ENCODE measurements around the gene TBCA. TPM values are rescaled to one million over a fixed set of nuclear protein-coding genes. Genes with fewer than 3 reads are reported as not detected.
A peak's percentile ranks its signal among the peaks of the same experiment; 100 is the strongest.

The TBCA gene
- total and polyA plus RNA-seq, 2 of the 13 experiments (the other 11 are each of a cell fraction or from before 2014, with no cell fraction given), result 93.8 to 309 TPM

- TF ChIP-seq ZNF143 (CRISPR knock-in tag; IDR thresholded peaks at IDR 0.05) (no peak), FOXC1 (CRISPR knock-in tag; IDR thresholded peaks at IDR 0.05; ENCODE audit: borderline replicate concordance) (peak; percentile 64; the same call in 1 of the 2 replicates), KDM1A (CRISPR knock-in tag; IDR thresholded peaks at IDR 0.05) (no peak), ZNF75D (CRISPR knock-in tag; IDR thresholded peaks at IDR 0.05; ENCODE audit: borderline replicate concordance) (no peak), HHEX (CRISPR knock-in tag; IDR thresholded peaks at IDR 0.05) (no peak), ZFP62 (CRISPR knock-in tag; IDR thresholded peaks at IDR 0.05) (no peak), ATRX (CRISPR knock-in tag; IDR thresholded peaks at IDR 0.05; ENCODE audit: borderline replicate concordance) (no peak), HDAC2 (CRISPR knock-in tag; IDR thresholded peaks at IDR 0.05) (no peak), ZNF274 (CRISPR knock-in tag; IDR thresholded peaks at IDR 0.05) (peak; percentile 72), ISL2 (CRISPR knock-in tag; IDR thresholded peaks at IDR 0.05) (no peak), ZNF10 (CRISPR knock-in tag; IDR thresholded peaks at IDR 0.05; ENCODE audit: borderline replicate concordance, low read depth) (no peak), ZNF343 (CRISPR knock-in tag; IDR thresholded peaks at IDR 0.05) (peak; percentile 90), TCF7L2 (IDR thresholded peaks at IDR 0.05; ENCODE audit: low read depth, low read length) (no peak), MED1 (CRISPR knock-in tag; IDR thresholded peaks at IDR 0.05) (peak; percentile 48), ZNF136 (CRISPR knock-in tag; IDR thresholded peaks at IDR 0.05; ENCODE audit: low read depth) (no peak), GRHL1 (CRISPR knock-in tag; conservative IDR thresholded peaks at IDR 0.05) (no peak), ZNF652 (CRISPR knock-in tag; IDR thresholded peaks at IDR 0.05; ENCODE audit: borderline replicate concordance, low read depth) (no peak), CBX2 (IDR thresholded peaks at IDR 0.05; ENCODE audit: low read depth, low read length) (no peak), CBX2 (CRISPR knock-in tag; IDR thresholded peaks at IDR 0.05; ENCODE audit: low read depth) (no peak), ZNF296 (CRISPR knock-in tag; conservative IDR thresholded peaks at IDR 0.05) (peak; percentile 64; the same call in 1 of the 2 replicates), CBFB (CRISPR knock-in tag; IDR thresholded peaks at IDR 0.05) (0 out of 2 replicates have a peak, but pooled peaks have one; percentile 14), ZBTB7A (CRISPR knock-in tag; IDR thresholded peaks at IDR 0.05) (peak; percentile 44; the same call in 1 of the 2 replicates), ZNF543 (CRISPR knock-in tag; IDR thresholded peaks at IDR 0.05) (peak; percentile 78), TRIM22 (IDR thresholded peaks at IDR 0.05) (no peak), SIN3A (IDR thresholded peaks at IDR 0.05; ENCODE audit: borderline replicate concordance, low read depth, low read length) (peak; percentile 24; the same call in 1 of the 2 replicates), IKZF1 (IDR thresholded peaks at IDR 0.05) (no peak), FOXO1 (CRISPR knock-in tag; IDR thresholded peaks at IDR 0.05) (no peak), ZKSCAN8 (CRISPR knock-in tag; IDR thresholded peaks at IDR 0.05; ENCODE audit: borderline replicate concordance) (0 out of 2 replicates have a peak, but pooled peaks have one; percentile 19), ZFP41 (CRISPR knock-in tag; IDR thresholded peaks at IDR 0.05; ENCODE audit: borderline replicate concordance) (no peak), MXD4 (CRISPR knock-in tag; IDR thresholded peaks at IDR 0.05) (peak; percentile 74; the same call in 1 of the 2 replicates)
- TF ChIP-seq, protein P1, sequence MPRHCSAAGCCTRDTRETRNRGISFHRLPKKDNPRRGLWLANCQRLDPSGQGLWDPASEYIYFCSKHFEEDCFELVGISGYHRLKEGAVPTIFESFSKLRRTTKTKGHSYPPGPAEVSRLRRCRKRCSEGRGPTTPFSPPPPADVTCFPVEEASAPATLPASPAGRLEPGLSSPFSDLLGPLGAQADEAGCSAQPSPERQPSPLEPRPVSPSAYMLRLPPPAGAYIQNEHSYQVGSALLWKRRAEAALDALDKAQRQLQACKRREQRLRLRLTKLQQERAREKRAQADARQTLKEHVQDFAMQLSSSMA (CRISPR knock-in tag; IDR thresholded peaks at IDR 0.05), result no peak
Measured at GRCh38 chr5:77775790-77776553, at the start of gene TBCA (continued).

Data from HepG2 (cell line).